Activated naive CD8-positive, alpha-beta T cell treated with anti-CD3 and anti-CD28 coated beads, Interleukin-2, amount 50 U/mL, for 16 hours (primary cell): ENCODE results near the gene RAB3GAP2.
"Not testable (repeated sequence)": the region's sequence is repeated elsewhere in the genome, so short reads cannot be mapped to it uniquely, and the experiment has no call there.

Experiments
- DNase-seq: peaks from one replicate; pipeline ENCODE4 v3.0.0-alpha.2; 2020; ENCODE audit warnings: low read depth, low spot score

RAB3GAP2 gene

GRCh38 chr1:220236278-220236677 lies 36.0 kb downstream of the RAB3GAP2 start:
- DNase-seq = not testable (repeated sequence)

- no peak for DNase-seq
These were observed 36.8 kb downstream of the RAB3GAP2 start for GRCh38 chr1:220235462-220235861.

GRCh38 chr1:220233927-220234326 lies 38.3 kb downstream of the RAB3GAP2 start:
- DNase-seq = no peak

GRCh38 chr1:220229771-220230170 lies 42.5 kb downstream of the RAB3GAP2 start:
- no peak for DNase-seq

DNA sequence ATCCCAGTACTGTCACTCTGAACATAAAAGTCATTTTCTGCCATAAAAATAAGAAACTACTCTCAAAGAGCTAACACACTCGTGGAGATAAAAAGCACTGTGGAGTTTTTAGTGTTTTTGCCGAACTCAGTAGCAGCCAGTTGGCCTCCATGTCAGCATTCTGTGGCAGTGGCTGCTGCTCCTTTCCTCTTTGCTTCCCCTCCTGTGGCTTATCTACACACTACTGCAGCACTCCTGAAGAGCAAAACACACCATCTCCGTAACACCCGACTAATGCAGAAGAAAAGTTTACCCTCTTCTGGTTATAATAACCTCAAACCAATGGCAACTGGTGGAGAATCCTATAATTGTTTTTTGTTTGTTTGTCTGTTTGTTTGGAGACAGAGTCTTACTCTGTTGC lies 44.9 kb downstream of the RAB3GAP2 start:
- no peak for DNase-seq

GRCh38 chr1:220226752-220227151 lies 45.5 kb downstream of the RAB3GAP2 start:
- DNase-seq = no peak

DNA sequence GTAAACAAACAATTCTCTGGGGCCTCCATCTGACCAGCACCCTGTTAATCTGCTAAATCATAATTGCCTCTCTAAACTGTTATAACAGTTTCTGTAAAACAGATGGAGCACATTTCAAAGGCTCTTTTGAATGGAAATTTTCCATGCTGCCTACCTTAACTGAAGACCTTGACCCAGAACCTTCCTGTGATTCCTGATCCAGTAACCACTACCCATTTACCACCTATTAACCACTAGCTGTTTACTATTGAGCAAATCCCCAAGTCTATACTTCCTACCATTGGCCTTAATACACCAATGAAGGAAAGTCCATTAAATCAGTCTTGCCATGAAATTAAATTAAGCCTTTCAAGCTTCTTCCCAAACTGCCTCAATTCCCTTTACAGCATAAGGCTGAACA lies 46.3 kb downstream of the RAB3GAP2 start:
- DNase-seq = no peak

GRCh38 chr1:220224611-220225124 lies 47.6 kb downstream of the RAB3GAP2 start:
- DNase-seq = no peak

DNA sequence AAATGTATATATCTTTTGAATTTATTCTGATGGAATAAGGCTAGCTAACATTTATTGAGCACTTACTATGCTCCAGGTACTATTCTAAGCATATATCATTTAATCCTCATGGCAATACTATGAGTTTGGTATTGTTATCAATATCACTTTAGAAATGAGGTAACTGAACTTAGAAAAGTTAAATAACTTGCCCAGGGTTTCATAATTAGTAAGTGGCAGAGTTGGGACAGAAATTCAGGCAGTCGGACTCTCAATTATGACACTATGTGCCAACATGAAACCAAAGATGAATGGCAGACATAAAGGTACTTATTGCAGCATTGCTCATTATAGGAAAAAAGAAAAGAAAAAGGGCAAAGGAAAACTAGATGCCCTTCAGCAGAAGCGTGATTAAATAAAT lies 48.2 kb downstream of the RAB3GAP2 start:
- no peak for DNase-seq

GRCh38 chr1:220222939-220223338 lies 49.3 kb downstream of the RAB3GAP2 start:
- no peak for DNase-seq

- no peak for DNase-seq
These were observed 50.6 kb downstream of the RAB3GAP2 start for GRCh38 chr1:220221670-220222069.

GRCh38 chr1:220221269-220221668 lies 51.0 kb downstream of the RAB3GAP2 start:
- no peak for DNase-seq

GRCh38 chr1:220220699-220221040 lies 51.6 kb downstream of the RAB3GAP2 start:
- DNase-seq = not testable (repeated sequence)

DNA sequence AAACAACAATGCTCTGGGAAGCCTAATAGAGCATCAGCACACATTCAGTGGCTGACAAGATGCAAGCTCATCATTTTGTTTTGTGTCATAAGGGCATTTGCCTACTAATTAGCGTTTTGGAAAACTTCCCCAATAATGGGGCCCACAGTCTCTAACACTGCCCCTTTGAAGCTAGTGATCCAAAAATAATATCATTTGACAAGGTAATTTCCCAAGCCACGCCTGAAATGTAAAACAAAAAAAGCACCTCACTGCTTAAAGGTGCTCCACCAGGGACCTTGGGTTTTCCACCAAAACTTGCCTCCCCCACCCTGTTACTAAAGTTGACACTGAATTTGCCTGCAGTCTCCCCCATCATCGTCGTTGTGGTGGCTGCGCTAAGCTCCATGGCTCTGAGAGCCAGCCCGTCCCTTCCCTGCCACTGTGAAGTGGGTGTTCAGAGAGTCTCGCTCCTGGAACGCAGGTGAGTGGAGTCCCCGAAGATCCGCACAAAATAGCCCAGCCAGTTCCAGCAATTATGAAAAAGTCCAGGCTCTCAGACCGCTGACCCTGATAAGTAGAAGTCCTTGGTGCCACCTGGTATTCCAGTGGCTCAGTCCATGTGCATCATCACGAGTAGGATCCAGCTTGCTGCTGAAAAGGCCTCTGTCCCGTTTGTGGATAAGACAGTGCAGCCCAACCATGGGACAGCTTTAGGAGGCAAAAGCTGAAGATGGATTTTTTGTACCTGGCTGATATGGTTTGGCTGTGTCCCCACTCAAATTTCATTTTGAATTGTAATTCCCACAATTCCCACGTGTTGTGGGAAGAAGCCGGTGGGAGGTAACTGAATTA lies 52.2 kb downstream of the RAB3GAP2 start:
- DNase-seq = no peak

DNA sequence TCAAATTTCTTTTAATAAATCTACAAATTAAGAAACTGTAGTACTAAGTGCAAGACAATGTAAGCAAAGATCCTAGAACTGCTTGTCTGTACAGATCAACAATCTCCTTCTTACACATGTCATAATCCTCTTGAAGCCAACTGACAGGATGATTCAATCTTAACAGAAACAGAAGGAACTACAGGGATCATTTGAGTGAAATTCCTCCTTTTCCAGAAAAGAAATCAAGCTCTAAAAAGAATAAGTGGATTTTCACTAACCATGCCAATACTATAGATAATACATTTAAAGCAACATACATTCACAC lies 53.2 kb downstream of the RAB3GAP2 start:
- DNase-seq = no peak

DNA sequence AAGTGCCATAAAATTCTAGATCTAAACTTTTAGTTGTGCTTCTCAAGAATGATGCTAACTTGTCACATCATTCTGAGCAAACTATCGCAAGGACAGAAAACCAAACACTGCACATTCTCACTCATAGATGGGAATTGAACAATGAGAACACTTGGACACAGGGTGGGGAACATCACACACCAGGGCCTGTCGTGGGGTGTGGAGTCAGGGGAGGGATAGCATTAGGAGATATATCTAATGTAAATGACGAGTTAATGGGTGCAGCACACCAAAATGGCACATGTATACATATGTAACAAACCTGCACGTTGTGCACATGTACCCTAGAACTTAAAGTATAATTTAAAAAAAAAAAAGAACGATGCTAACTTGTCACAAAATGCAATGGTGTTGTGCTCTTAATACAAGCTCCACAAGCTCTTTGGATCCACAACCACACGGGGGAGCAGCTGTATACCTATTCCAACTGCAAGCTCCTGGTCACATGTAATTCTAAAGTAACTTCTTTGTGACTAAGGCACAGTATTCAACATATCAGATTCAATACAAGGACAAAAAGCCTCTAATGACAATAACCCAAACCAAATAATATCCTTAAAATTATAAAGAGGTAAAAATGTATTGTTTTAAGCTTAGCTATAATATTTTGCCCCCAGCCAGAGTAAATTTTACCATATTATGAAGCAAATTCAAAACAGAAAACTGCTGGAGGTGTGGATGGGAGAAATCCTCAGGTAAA lies 53.7 kb downstream of the RAB3GAP2 start:
- not testable (repeated sequence) for DNase-seq

DNA sequence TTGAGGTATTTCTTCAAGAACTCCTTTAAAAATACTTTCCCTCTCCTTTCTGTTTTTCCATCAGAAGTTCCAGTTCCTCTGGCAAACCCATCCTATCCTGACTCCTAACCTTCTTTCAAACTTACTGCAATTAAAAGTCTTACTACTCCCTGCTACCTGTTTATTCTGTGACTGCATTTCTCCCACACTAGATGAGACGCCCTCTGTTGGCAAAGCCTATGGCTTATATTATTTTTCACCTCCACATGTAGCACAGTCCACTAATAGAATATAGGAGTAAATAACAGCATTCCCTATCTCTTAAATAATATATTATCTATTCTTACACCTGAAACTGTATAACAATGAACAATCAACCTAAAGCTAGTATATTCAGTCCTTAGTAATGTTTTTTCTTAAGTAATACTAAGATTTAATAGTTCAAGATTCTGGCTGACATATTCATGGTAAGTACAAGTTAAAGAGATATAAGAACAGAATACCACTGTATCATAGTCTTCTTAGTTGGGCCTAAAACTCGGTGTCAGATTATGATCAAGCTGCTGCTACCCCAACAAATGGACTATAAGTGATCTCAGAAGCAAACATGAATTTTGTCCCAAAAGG lies 54.8 kb downstream of the RAB3GAP2 start:
- DNase-seq = no peak

- no peak for DNase-seq
These were observed 58.8 kb downstream of the RAB3GAP2 start for GRCh38 chr1:220213382-220213983.

DNA sequence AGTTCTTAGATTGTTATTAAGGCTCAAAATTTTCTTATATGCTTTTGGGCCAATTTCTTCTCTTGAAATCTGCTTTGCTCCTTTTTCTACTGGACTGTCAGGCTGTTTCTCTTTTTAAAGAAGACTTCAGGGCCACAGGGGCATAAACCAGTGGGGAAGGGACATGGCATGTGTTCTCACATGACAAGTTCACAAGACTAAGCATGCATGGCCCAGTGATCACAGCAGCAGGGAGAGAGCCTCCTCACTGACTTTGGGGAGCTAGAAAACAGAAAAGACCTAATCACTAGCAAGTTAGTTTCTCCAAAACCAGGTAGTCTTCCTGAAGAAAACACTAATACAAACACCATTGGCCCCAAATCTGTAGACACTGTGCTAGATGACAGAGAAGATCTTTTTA lies 64.8 kb downstream of the RAB3GAP2 start:
- DNase-seq = no peak

GRCh38 chr1:220204758-220205157 lies 67.5 kb downstream of the RAB3GAP2 start:
- DNase-seq = not testable (repeated sequence)

DNA sequence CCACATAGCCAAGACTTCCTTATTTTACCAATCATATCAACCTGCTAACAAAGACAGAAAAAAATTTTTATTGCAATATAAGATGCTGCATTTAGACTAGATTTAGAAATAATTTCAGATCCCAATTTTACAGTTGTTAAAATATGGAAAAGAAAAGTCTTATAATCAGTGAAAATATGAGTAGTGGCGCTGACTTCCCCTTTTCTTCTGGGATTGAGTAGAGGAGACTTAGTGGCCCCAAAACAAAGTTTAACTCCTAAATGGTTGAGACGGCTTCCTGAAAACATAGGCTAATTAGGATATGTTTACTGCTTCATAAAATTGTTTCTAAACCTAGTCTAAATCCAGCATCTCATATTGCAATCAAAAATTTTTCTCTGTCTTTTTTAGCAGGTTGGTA lies 68.4 kb downstream of the RAB3GAP2 start:
- no peak for DNase-seq
